Mucosa of descending colon (tissue), 3 donors: Measurements from ENCODE around the gene PPP1R3E. TPM values are rescaled to one million over a fixed set of nuclear protein-coding genes. Genes with fewer than 3 reads are reported as not detected.

Experiments used
- ATAC-seq: fragments of 200-7000 bp; cut with Tn5 transposase; one replicate; pipeline ENCODE4 v1.9.1; 2020; ENCODE audit warnings: mild to moderate bottlenecking, moderate library complexity
- DNase-seq, 3 donors: peaks; one replicate each; pipeline ENCODE4 v3.0.0-alpha.2; 2020
- H3K36me3 ChIP-seq: fragments of 200-600 bp; one replicate; pipeline ENCODE4 v1.8.0; 2021; ENCODE audit warnings: low read depth, mild to moderate bottlenecking
- H3K4me1 ChIP-seq: fragments of 200-600 bp; one replicate; pipeline ENCODE4 v1.8.0; 2021; ENCODE audit warnings: low read depth, mild to moderate bottlenecking
- H3K4me3 ChIP-seq: fragments of 200-600 bp; one replicate; pipeline ENCODE4 v1.8.0; 2021; ENCODE audit warnings: mild to moderate bottlenecking
- H3K9me3 ChIP-seq: fragments of 200-600 bp; one replicate; pipeline ENCODE4 v1.8.0; 2021; ENCODE audit warnings: mild to moderate bottlenecking
- CTCF ChIP-seq: fragments of 200-600 bp; IDR thresholded peaks from one replicate; pipeline ENCODE4 v1.8.0; 2022; ENCODE audit warnings: antibody characterized with exemption, mild to moderate bottlenecking
- intact Hi-C, 2 donors: fragments of 100-400 bp; cut with DNase I in 1 of 2; cut with micrococcal nuclease in 1 of 2; formaldehyde crosslinking; loops; one replicate each; pipeline versions ENCODE4 v1.11.0 to v1.11.1; 2022; cut with DNase I, micrococcal nuclease
- total RNA-seq, 3 donors: library from RNA; stranded (reverse); fragmentation: NEBNext Ultra II Directional in 2 of 3; extraction: Animal tissue kit (Norgen Biotek cat#: 25700) in 2 of 3; gene quantifications; one replicate each; pipeline versions ENCODE4 v1.2.1 to v1.2.4, GENCODE V29; 2021 to 2023
- donor health status: DM: no; HTN: no; CAD: no; lungs with moderate emphysema.
- donor health status: DM: no; HTN: no; CAD: no.
- donor health status: DM: no; HTN: yes; CAD: no.

PPP1R3E gene
- total RNA-seq, 3 donors from 2014 or later, result 16.2 to 17.3 (median 17.1) TPM

- DNase-seq, result no peak
- no peak overlapping the region for H3K4me3 ChIP-seq
- intact Hi-C loops, result no loop called here
Measured at GRCh38 chr14:23249824-23250223, 52.8 kb downstream of the PPP1R3E start.

GRCh38 chr14:23248601-23249000, 54.1 kb downstream of the PPP1R3E start:
- ATAC-seq (no peak), DNase-seq (no peak)
- H3K4me3 ChIP-seq, result no peak overlapping the region
- TF ChIP-seq CTCF, result no peak
- H3K4me1 ChIP-seq, result peaks cover 3% of the 10 kb centered on the region
- H3K36me3 ChIP-seq, result no peaks in the 10 kb centered on the region
- H3K9me3 ChIP-seq, result no peaks in the 10 kb centered on the region
- intact Hi-C loops, result no loop called here

More at GRCh38 chr14:23249824-23250223, 52.8 kb downstream of the PPP1R3E start:
- H3K4me1 ChIP-seq, result peaks cover 3% of the 10 kb centered on the region
- no peak for ATAC-seq
- no peaks in the 10 kb centered on the region for H3K36me3 ChIP-seq
- no peak for TF ChIP-seq CTCF
- no peaks in the 10 kb centered on the region for H3K9me3 ChIP-seq

Other genes with a start within 250 kb of the PPP1R3E start
- gene CDH24, start 245.3 kb downstream of the PPP1R3E start, total RNA-seq, result 1 to 10 TPM; 2.7 to 4.8 (median 4.4) TPM
- 100 to 1,000 TPM; 143 to 172 (median 170) TPM for gene ACIN1, start 207.7 kb downstream of the PPP1R3E start, total RNA-seq
- gene C14orf119, start 207.4 kb downstream of the PPP1R3E start, total RNA-seq, result 10 to 100 TPM; 46.6 to 48.3 (median 48.0) TPM
- under 1 TPM in 1 of 3 donors, not detected in 2; 0.13 TPM for gene CIROP, start 197.9 kb downstream of the PPP1R3E start, total RNA-seq
- not detected for gene CEBPE, start 183.6 kb downstream of the PPP1R3E start, total RNA-seq
- gene SLC7A8, start 119.2 kb downstream of the PPP1R3E start, total RNA-seq, result 10 to 100 TPM; 16.0 to 26.4 (median 22.0) TPM
- gene RNF212B, start 64.9 kb downstream of the PPP1R3E start, total RNA-seq, result not detected
- 10 to 100 TPM; 15.3 to 18.3 (median 17.3) TPM for gene HOMEZ, start 16.7 kb downstream of the PPP1R3E start, total RNA-seq
- gene BCL2L2, start 4.0 kb upstream of the PPP1R3E start, total RNA-seq, result 100 to 1,000 TPM in 1 of 3 donors, 10 to 100 TPM in 2; 40.6 to 116 (median 41.4) TPM
- gene PABPN1, start 18.6 kb upstream of the PPP1R3E start, total RNA-seq, result 100 to 1,000 TPM; 157 to 185 (median 157) TPM
- gene SLC22A17, start 50.0 kb upstream of the PPP1R3E start, total RNA-seq, result 10 to 100 TPM in 1 of 3 donors, 1 to 10 TPM in 2; 2.3 to 35.5 (median 5.4) TPM
- gene EFS, start 62.3 kb upstream of the PPP1R3E start, total RNA-seq, result 10 to 100 TPM in 1 of 3 donors, 1 to 10 TPM in 1, under 1 TPM in 1; 0.98 to 16.6 (median 3.3) TPM
- gene IL25, start 70.0 kb upstream of the PPP1R3E start, total RNA-seq, result not detected
- 1 to 10 TPM in 1 of 3 donors, under 1 TPM in 2; 0.58 to 3.5 (median 0.58) TPM for gene CMTM5, start 74.2 kb upstream of the PPP1R3E start, total RNA-seq
- gene MYH6, start 105.4 kb upstream of the PPP1R3E start, total RNA-seq, result 1 to 10 TPM in 1 of 3 donors, under 1 TPM in 1, not detected in 1; 0.09 to 1.4 TPM
- gene MYH7, start 132.8 kb upstream of the PPP1R3E start, total RNA-seq, result 1 to 10 TPM in 2 of 3 donors, under 1 TPM in 1; 0.13 to 6.2 (median 1.2) TPM
- 10 to 100 TPM; 29.1 to 35.3 (median 29.9) TPM for gene NGDN, start 166.8 kb upstream of the PPP1R3E start, total RNA-seq
- gene ZFHX2, start 248.9 kb upstream of the PPP1R3E start, total RNA-seq, result 1 to 10 TPM in 2 of 3 donors, under 1 TPM in 1; 0.92 to 3.2 (median 1.6) TPM